NB4 (cell line): ENCODE measurements around the gene ZDHHC18.

Experiments
- POLR2A ChIP-seq: IDR thresholded peaks from 2 replicates; pipeline ENCODE4 v1.6.1; 2011; ENCODE audit warnings: mild to moderate bottlenecking; ENCODE audit not compliant: insufficient read length; ENCODE audit errors: extremely low read depth
- TF ChIP-seq, protein P1 (sequence below): IDR thresholded peaks from one replicate; pipeline ENCODE4 v1.5.1; 2012; ENCODE audit warnings: low read depth, low read length

DNA sequence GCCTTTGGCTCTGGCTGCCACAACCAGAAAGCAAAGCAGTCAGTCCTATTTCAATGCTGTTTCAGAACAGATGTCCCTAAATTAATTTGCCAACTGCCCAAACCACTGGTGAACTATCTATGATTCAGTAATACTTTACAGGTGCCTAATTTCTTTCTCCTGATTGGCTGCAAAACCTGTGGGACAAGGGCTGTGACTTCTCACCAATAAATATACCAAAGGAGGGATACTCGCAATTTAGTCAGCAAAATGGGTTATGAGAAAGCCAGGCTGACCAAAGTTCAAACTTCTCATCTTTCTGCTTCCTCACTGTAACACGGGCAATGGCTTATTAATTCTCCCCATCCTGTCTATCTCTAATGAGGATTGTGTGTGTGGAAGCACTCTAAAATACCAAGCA lies 50.8 kb downstream of the ZDHHC18 start:
- TF ChIP-seq, protein P1, sequence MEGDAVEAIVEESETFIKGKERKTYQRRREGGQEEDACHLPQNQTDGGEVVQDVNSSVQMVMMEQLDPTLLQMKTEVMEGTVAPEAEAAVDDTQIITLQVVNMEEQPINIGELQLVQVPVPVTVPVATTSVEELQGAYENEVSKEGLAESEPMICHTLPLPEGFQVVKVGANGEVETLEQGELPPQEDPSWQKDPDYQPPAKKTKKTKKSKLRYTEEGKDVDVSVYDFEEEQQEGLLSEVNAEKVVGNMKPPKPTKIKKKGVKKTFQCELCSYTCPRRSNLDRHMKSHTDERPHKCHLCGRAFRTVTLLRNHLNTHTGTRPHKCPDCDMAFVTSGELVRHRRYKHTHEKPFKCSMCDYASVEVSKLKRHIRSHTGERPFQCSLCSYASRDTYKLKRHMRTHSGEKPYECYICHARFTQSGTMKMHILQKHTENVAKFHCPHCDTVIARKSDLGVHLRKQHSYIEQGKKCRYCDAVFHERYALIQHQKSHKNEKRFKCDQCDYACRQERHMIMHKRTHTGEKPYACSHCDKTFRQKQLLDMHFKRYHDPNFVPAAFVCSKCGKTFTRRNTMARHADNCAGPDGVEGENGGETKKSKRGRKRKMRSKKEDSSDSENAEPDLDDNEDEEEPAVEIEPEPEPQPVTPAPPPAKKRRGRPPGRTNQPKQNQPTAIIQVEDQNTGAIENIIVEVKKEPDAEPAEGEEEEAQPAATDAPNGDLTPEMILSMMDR, result no peak
- no peak for TF ChIP-seq POLR2A
